Kidney (tissue), 14 donors: ENCODE measurements around the gene ARFRP1. TPM values are rescaled to one million over a fixed set of nuclear protein-coding genes. Genes with fewer than 3 reads are reported as not detected.

Source experiments
- DNase-seq, 5 donors: peaks; one replicate each; pipeline ENCODE4 v3.0.0-alpha.2; 2013 to 2020
- FAIRE-seq: peaks from 2 replicates; lab custom pipeline; 2012; peaks lifted over from hg19 to GRCh38; lab: Jason Lieb, UNC
- H3K27ac ChIP-seq, 2 donors: one replicate each; pipeline ENCODE4 v1.7.0; 2013; ENCODE audit warnings: low read depth in 2 of 2, low read length in 2 of 2, inconsistent platforms in 1 of 2
- H3K27me3 ChIP-seq: one replicate; pipeline ENCODE4 v1.7.1; 2013; ENCODE audit warnings: low read length, inconsistent platforms; ENCODE audit not compliant: control insufficient read depth, insufficient read depth
- H3K36me3 ChIP-seq, 3 donors: one replicate each; pipeline versions ENCODE4 v1.7.0 to v1.7.1; 2013; ENCODE audit warnings: low read length in 3 of 3, control low read depth in 1 of 3, inconsistent platforms in 1 of 3; ENCODE audit not compliant: insufficient read depth in 3 of 3, control insufficient read depth in 2 of 3
- H3K4me1 ChIP-seq, 3 donors: one replicate each; pipeline versions ENCODE4 v1.7.0 to v1.7.1; 2013; ENCODE audit warnings: low read length in 3 of 3, inconsistent platforms in 1 of 3, low read depth in 1 of 3; ENCODE audit not compliant: control insufficient read depth in 2 of 3, insufficient read depth in 2 of 3
- H3K4me3 ChIP-seq, 3 donors: one replicate each; pipeline versions ENCODE4 v1.7.0 to v1.8.1; 2013; ENCODE audit warnings: low read length in 3 of 3, control low read depth in 1 of 3, inconsistent platforms in 1 of 3
- H3K9ac ChIP-seq, 3 donors: one replicate each; pipeline versions ENCODE4 v1.7.0 to v1.7.1; 2013; ENCODE audit warnings: low read length in 3 of 3, control low read depth in 1 of 3, inconsistent platforms in 1 of 3
- H3K9me3 ChIP-seq, 3 donors: one replicate each; pipeline versions ENCODE4 v1.7.0 to v1.7.1; 2013; ENCODE audit warnings: low read length in 3 of 3, control low read depth in 1 of 3, inconsistent platforms in 1 of 3; ENCODE audit not compliant: control insufficient read depth in 2 of 3, insufficient read depth in 1 of 3
- CTCF ChIP-seq: IDR thresholded peaks from 3 replicates; pipeline ENCODE4 v1.5.1; 2012; ENCODE audit warnings: mild to moderate bottlenecking, moderate library complexity, borderline replicate concordance; ENCODE audit not compliant: insufficient read depth; ENCODE audit errors: extremely low read depth
- intact Hi-C: fragments of 100-400 bp; cut with DNase I; formaldehyde crosslinking; loops from one replicate; pipeline ENCODE4 v1.11.1; 2022
- polyA plus RNA-seq: library from polyadenylated mRNA; stranded (reverse); fragments of 350-450 nt; fragmentation: Illumina TruSeq; extraction: RNeasy Lipid Tissue Mini Kit (QIAGEN cat#74804); gene quantifications from one replicate; pipeline ENCODE4 v1.2.3, GENCODE V29; 2014; ENCODE audit warnings: low read depth, low replicate concordance; ENCODE audit not compliant: insufficient read depth
- total RNA-seq: library from RNA; stranded (reverse); fragmentation: NEBNext Ultra II Directional; extraction: Animal tissue kit (Norgen Biotek cat#: 25700); gene quantifications from one replicate; pipeline ENCODE4 v1.2.1, GENCODE V29; 2021
- donor health status: control.
- donor health status: control.
- donor health status: control.
- donor health status: control.
- donor health status: control.
- donor health status: DM: yes; HTN: yes; CAD: no.
- donor health status: Normal renal cell carcinoma (clear cell type).

Gene ARFRP1
- total and polyA plus RNA-seq, 2 donors from 2014 or later, result 60.6 to 71.2 TPM

- H3K9me3 ChIP-seq, result no peaks in the 10 kb centered on the region
- H3K27ac ChIP-seq, result no peak overlapping the region
- peaks cover 0 to 25% (median 5%) of the 10 kb centered on the region in 3 donors for H3K4me1 ChIP-seq
- DNase-seq, result peak in 1 of 5 donors; percentile 61
- intact Hi-C loops, result no loop called here
- no peak overlapping the region for H3K9ac ChIP-seq
- TF ChIP-seq CTCF, result no peak
- H3K4me3 ChIP-seq, result peak overlapping the region in 1 of 3 donors; percentile 46
- no peak for FAIRE-seq
- no peaks in the 10 kb centered on the region for H3K27me3 ChIP-seq
- no peaks in the 10 kb centered on the region for H3K36me3 ChIP-seq
Measured at GRCh38 chr20:63653974-63654668, 53.7 kb downstream of the ARFRP1 start.

- Histone ChIP-seq H3K27me3 (no peaks in the 10 kb centered on the region), H3K4me1 (peaks cover 0 to 23% (median 5%) of the 10 kb centered on the region in 3 donors), H3K27ac (no peak within 1 kb of the TSS), H3K36me3 (no peaks in the 10 kb centered on the region), H3K9me3 (no peaks in the 10 kb centered on the region), H3K4me3 (peak within 1 kb of the TSS in 2 of 3 donors; percentile 42 to 46), H3K9ac (peak within 1 kb of the TSS in 1 of 3 donors; percentile 40)
- no peak for TF ChIP-seq CTCF
- FAIRE-seq (no peak), DNase-seq (peak; percentile 97 to 98 (median 97))
- intact Hi-C loops, result no loop called here
Measured at GRCh38 chr20:63653041-63653973, 54.5 kb downstream of the ARFRP1 start, which contains the start of gene STMN3. TSS of gene STMN3 (minus strand) at chr20:63653424. CDS start at chr20:63653345, 79 bp downstream.

- no peak overlapping the region for H3K9ac ChIP-seq
- H3K27me3 ChIP-seq, result no peaks in the 10 kb centered on the region
- intact Hi-C loops, result no loop called here
- peak overlapping the region in 1 of 3 donors; percentile 37 for H3K4me3 ChIP-seq
- no peaks in the 10 kb centered on the region for H3K36me3 ChIP-seq
- no peak for TF ChIP-seq CTCF
- no peaks in the 10 kb centered on the region for H3K9me3 ChIP-seq
- FAIRE-seq (no peak), DNase-seq (peak; percentile 47 to 89 (median 77))
- peaks cover 0 to 20% (median 5%) of the 10 kb centered on the region in 3 donors for H3K4me1 ChIP-seq
- no peak overlapping the region for H3K27ac ChIP-seq
Measured at GRCh38 chr20:63652192-63652980, 55.4 kb downstream of the ARFRP1 start.
